Activated naive CD8-positive, alpha-beta T cell treated with anti-CD3 and anti-CD28 coated beads for 36 hours (primary cell): ENCODE data around the gene LIMCH1. TPM values are rescaled to one million over a fixed set of nuclear protein-coding genes. Genes with fewer than 3 reads are reported as not detected.

ENCODE experiments used
- DNase-seq: peaks from one replicate; pipeline ENCODE4 v3.0.0; 2021
- H3K27ac Mint-ChIP-seq: one replicate; pipeline ENCODE4 v1.8.0; 2022; ENCODE audit warnings: mild to moderate bottlenecking, moderate library complexity, mixed read lengths
- H3K27me3 Mint-ChIP-seq: one replicate; pipeline ENCODE4 v1.8.0; 2022; ENCODE audit warnings: mild to moderate bottlenecking, mixed read lengths
- H3K36me3 Mint-ChIP-seq: one replicate; pipeline ENCODE4 v1.8.0; 2021; ENCODE audit warnings: mild to moderate bottlenecking, mixed read lengths
- H3K4me1 Mint-ChIP-seq: one replicate; pipeline ENCODE4 v1.8.0; 2021; ENCODE audit warnings: mixed read lengths
- H3K4me3 Mint-ChIP-seq: one replicate; pipeline ENCODE4 v1.8.0; 2022; ENCODE audit warnings: mild to moderate bottlenecking, moderate library complexity, mixed read lengths
- H3K9me3 Mint-ChIP-seq: one replicate; pipeline ENCODE4 v1.8.0; 2022; ENCODE audit warnings: mixed read lengths
- total RNA-seq, 2 experiments: library from RNA; stranded (reverse); gene quantifications; one replicate each; pipeline ENCODE4 v1.2.3, GENCODE V29; 2021

The LIMCH1 gene
- total RNA-seq, 2 experiments from 2014 or later: not detected

DNA sequence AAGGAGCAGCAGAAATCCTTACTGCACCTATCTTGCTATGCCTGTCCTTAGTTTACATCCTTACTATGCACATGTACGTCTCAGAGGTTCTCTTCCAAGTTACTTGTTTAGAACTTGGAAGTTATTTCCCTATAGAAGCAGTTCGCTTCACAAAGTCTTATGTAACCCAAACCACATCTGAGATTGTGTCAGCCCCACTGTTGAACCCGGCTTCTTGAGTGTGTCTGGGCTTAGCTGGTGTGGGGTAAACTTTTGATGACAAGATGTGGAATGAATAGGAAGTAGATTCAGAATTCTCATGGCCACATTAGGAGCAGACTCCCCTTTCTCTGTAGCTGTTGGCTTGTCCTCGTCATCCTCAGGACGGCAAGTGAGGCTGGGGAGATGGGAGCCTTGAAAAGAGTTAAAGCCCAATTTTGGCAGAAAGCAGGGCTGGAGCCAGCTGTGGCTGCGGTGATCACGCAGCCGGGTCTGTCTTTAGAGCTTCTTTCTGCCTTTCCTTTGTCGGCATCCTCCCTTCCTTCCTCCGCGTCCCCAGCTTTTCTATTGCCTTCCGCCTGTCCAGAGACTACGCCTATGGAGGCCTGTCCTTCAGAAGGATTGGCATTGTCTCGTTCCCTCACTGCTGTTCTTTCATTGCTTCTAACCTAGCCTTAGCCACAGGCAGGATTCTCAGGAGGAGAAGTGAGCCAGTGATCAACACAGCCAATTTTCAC is 23.0 kb upstream of the LIMCH1 start:
- Mint-ChIP-seq H3K27me3 (peaks cover 3% of the 10 kb centered on the region), H3K4me3 (no peak overlapping the region)

DNA sequence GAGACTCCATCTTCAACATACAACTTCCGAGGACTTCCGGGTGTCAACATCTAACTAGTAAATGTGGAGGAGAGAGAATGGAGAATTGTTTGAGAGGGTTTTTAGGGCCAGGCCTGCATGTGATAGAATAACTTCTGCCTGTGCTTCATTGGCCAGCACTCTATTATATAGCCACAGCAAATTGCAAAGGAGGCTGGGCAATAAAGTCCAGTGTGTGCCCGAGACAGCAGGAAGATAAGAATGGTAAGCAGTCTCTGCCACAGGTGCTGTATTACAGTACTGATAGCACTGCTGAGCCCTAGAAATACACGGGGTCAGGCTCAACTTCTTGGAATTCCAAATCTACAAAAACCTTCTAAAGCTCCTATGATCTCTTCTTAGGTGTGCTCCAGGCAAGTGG is 20.8 kb upstream of the LIMCH1 start:
- Mint-ChIP-seq H3K36me3 (no peaks in the 10 kb centered on the region), H3K9me3 (no peaks in the 10 kb centered on the region), H3K4me1 (no peaks in the 10 kb centered on the region), H3K27me3 (no peaks in the 10 kb centered on the region), H3K27ac (no peak overlapping the region), H3K4me3 (no peak overlapping the region)
- DNase-seq: no peak

More for the DNA sequence above, 23.0 kb upstream of the LIMCH1 start:
- no peak for DNase-seq
- Mint-ChIP-seq H3K4me1 (no peaks in the 10 kb centered on the region), H3K9me3 (no peaks in the 10 kb centered on the region), H3K27ac (no peak overlapping the region), H3K36me3 (no peaks in the 10 kb centered on the region)

DNA sequence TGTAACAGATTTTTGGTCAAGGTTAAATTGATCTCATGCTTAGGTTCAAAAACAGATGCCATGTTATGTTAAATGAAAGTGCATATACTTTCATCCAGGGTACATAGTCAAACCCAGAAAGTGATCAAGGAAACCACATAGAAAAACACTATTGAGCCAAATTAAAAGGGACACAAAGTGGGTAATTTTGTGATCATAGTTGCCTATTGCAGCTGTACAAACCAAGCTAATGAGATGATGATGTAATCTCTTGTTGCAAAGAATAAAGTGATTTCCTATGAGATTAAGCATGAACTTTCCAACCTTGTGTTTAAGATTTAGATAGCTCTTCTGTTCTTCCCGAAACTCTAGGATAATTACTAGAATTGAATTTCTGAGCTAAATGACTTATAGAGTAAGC is 20.2 kb upstream of the LIMCH1 start:
- H3K27ac Mint-ChIP-seq: no peak overlapping the region

DNA sequence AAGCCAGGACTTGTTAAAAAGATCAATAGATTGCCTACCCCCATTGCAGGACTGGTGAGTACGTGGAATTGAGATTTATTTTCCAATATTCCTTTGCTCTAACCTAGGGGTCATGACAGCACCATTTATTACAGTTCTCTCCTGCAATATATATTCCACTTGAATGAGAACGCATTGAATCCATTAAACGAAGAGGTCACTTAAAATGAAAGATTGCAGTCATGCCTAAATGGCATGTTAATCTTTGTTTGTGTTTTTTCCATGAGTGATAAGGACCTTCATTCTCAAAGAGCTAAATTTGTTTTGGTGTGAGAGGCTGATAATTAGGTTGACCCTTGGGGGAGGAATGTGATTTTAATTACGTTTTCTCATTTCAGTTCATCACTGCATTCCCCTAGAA is 13.5 kb upstream of the LIMCH1 start:
- no peak for DNase-seq
- Mint-ChIP-seq H3K4me1 (no peaks in the 10 kb centered on the region), H3K36me3 (no peaks in the 10 kb centered on the region), H3K9me3 (no peaks in the 10 kb centered on the region), H3K4me3 (no peak overlapping the region), H3K27ac (no peak overlapping the region), H3K27me3 (no peaks in the 10 kb centered on the region)

More for the DNA sequence above, 20.2 kb upstream of the LIMCH1 start:
- H3K4me3 Mint-ChIP-seq: no peak overlapping the region
- H3K36me3 Mint-ChIP-seq: no peaks in the 10 kb centered on the region
- H3K9me3 Mint-ChIP-seq: no peaks in the 10 kb centered on the region
- H3K4me1 Mint-ChIP-seq: no peaks in the 10 kb centered on the region
- no peaks in the 10 kb centered on the region for H3K27me3 Mint-ChIP-seq
- DNase-seq: no peak

DNA sequence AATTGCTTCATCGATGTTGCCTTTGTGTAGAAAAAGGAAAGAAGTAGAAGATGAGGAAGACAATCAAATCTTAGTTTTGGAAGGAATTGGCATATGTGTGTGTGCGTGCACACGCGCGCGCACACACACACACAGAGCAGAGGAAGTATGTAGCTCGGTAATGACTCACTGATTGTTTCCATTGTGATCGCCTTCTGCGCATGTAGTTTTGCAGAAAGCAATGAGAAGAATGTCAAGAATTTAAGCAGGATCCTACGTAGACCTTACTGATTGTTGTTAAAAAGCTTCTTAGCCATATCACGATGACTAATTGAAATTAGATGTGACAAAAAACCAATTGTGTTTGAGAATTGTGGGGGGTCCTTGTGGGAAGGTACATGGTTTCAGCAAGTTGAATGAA is 12.8 kb upstream of the LIMCH1 start:
- Mint-ChIP-seq H3K36me3 (no peaks in the 10 kb centered on the region), H3K27ac (no peak overlapping the region), H3K27me3 (no peaks in the 10 kb centered on the region), H3K4me3 (no peak overlapping the region), H3K9me3 (no peaks in the 10 kb centered on the region), H3K4me1 (no peaks in the 10 kb centered on the region)
- no peak for DNase-seq

DNA sequence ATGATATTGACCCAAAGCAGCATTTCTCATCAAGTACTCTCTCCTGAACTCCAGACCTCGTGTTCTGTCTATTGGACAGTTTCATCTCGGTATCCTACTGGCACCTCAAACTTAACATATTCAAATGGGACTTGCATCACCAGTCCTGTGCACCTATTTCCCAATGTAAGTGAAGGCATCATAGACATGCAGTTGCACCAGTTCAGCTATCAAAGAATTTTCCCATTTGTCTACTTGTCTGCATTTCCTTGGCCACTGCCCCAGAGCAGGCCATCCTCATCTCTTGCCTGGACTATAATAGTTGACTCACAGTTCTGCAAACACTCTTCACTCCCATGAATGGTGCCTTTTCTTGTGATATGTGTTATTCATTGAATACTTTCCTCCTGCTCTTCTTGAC is 11.3 kb upstream of the LIMCH1 start:
- Mint-ChIP-seq H3K27ac (no peak overlapping the region), H3K4me3 (no peak overlapping the region), H3K4me1 (no peaks in the 10 kb centered on the region), H3K27me3 (no peaks in the 10 kb centered on the region), H3K9me3 (no peaks in the 10 kb centered on the region), H3K36me3 (no peaks in the 10 kb centered on the region)
- no peak for DNase-seq

DNA sequence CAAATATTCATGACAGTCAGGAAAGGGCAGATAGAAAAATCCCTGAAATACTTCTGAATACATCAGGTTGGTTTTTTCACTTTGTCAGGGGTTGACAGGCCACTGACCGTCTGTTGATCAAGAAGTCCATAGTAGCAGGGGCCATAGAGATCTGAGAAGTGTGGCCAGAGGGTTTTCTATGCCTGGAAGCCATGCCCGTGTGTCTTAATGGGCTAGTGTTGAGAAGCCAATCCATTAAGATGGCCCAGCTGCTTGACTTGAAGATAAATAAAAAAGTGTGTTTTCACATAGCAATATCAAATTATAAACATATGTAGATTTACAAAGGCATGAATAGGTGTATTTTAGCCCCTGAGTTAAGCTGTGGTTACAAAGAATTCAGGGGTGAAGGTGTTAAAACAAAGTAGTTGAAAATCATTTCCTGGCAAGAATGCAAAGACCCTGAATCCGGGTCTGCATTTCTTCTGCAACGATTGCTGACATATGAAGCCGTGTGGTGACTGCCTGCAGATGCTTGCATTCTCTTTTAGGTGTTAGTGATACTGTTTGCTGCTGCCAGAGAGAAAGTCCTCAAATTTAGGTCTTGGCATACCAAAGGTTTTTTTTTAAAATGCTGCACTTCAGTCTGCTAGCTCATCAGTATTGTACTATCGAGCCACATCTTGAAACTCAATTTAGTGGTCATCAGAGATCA is 9.3 kb upstream of the LIMCH1 start:
- Mint-ChIP-seq H3K4me3 (no peak overlapping the region), H3K27ac (no peak overlapping the region), H3K4me1 (no peaks in the 10 kb centered on the region), H3K9me3 (no peaks in the 10 kb centered on the region), H3K27me3 (no peaks in the 10 kb centered on the region), H3K36me3 (no peaks in the 10 kb centered on the region)
- no peak for DNase-seq

DNA sequence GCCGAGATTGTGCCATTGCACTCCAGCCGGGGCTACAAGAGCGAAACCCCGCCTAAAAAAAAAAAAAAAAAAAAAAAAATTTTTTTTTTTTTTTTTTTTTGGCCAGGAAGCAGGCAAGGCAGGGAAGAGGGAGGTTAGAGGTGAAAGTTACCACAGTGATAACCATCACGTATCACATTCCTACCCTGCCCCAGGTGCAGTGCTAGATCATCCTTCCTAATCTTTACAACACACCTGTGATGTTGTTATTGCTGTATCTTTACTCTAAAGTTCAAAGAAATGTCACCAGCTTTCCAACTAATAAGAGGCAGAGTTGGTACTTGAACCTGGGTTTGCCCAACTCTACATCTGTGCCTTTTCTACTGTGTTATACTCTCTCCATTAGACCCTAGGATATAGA is 7.2 kb upstream of the LIMCH1 start:
- H3K27ac Mint-ChIP-seq: no peak overlapping the region
- H3K4me3 Mint-ChIP-seq: no peak overlapping the region
- no peak for DNase-seq
- H3K27me3 Mint-ChIP-seq: no peaks in the 10 kb centered on the region
- no peaks in the 10 kb centered on the region for H3K9me3 Mint-ChIP-seq
- no peaks in the 10 kb centered on the region for H3K36me3 Mint-ChIP-seq
- H3K4me1 Mint-ChIP-seq: no peaks in the 10 kb centered on the region

DNA sequence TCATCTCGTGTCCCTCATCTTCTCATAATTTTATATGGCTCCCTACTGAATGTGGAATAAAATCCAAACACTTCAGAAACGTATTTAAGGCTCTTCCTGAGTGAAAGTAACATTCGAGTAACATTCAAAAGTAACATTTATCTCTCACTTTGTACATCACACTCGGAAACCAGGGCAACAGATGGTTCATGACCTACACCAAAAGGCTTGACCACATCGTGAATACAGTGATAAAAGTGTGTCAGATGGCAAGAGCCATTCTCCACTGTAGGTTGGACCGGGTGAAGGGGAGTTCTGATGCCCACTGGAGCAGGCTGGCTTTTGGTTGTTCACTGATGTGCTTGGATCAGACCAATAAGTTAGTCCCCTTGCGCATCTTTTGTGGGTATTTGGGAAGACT is 5.6 kb upstream of the LIMCH1 start:
- no peaks in the 10 kb centered on the region for H3K36me3 Mint-ChIP-seq
- H3K4me1 Mint-ChIP-seq: no peaks in the 10 kb centered on the region
- H3K27ac Mint-ChIP-seq: no peak overlapping the region
- H3K9me3 Mint-ChIP-seq: no peaks in the 10 kb centered on the region
- no peak overlapping the region for H3K4me3 Mint-ChIP-seq
- no peaks in the 10 kb centered on the region for H3K27me3 Mint-ChIP-seq
- no peak for DNase-seq

DNA sequence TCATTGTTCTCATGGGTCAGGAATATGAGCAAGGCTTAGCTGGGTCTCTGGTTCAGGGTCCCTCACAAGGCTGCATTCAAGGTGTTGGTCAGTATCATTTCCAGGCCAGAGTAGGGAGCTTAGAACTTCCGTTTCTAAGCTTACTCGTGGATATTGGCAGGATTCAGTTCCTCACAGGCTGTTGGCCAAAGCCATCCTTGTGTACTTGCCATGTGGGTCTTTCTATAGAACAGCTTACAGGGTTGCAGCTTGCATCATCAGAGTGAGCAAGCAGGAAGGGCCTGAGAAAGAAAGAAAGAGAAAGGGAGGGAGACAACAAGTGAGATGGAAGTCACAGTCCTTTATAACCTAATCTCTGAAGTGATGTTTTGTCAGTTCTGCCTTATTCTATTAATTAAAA is 5.1 kb upstream of the LIMCH1 start:
- Mint-ChIP-seq H3K9me3 (no peaks in the 10 kb centered on the region), H3K4me1 (no peaks in the 10 kb centered on the region), H3K27ac (no peak overlapping the region), H3K27me3 (no peaks in the 10 kb centered on the region), H3K4me3 (no peak overlapping the region), H3K36me3 (no peaks in the 10 kb centered on the region)
- no peak for DNase-seq

DNA sequence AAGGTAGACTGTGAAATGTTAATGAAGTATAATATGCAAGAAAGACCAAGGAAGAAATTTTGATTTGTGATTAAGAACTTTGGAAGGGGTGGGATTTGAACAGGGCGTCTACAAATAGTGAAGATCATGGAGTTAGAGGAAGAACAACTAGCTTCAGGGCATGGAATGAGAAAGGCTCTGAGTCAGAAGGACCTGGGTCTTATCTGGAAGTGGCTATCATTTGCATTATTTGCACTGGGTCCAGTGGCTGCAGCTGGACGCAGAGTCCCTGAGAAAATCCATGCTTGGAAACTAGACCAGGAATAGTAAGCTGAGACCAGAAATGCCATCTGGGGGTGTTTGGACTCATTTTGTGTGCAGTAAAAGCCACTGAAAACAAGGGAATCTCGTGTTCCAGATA is 4.3 kb upstream of the LIMCH1 start:
- no peaks in the 10 kb centered on the region for H3K36me3 Mint-ChIP-seq
- H3K27me3 Mint-ChIP-seq: no peaks in the 10 kb centered on the region
- H3K4me1 Mint-ChIP-seq: no peaks in the 10 kb centered on the region
- H3K4me3 Mint-ChIP-seq: no peak overlapping the region
- DNase-seq: no peak
- no peaks in the 10 kb centered on the region for H3K9me3 Mint-ChIP-seq
- no peak overlapping the region for H3K27ac Mint-ChIP-seq

DNA sequence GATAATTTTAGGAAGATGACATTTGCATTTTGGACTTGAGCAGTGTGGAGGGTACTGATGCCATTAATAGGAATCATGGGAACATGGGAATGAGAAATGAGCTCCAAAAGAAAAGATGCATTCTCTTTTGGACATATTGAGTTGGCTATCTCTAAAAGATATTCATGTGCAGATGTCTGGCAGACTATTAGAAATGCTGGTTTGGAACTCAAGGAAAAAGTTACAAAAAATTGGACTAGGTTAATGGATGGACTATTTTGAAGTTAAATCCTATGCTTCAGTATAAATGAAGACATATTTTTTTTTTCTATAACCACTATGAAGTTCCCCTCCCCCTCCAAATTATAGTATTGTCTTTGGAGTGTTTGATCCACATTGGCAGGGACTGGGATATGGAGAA is 3.6 kb upstream of the LIMCH1 start:
- Mint-ChIP-seq H3K4me3 (no peak overlapping the region), H3K4me1 (no peaks in the 10 kb centered on the region), H3K36me3 (no peaks in the 10 kb centered on the region), H3K27ac (no peak overlapping the region), H3K9me3 (no peaks in the 10 kb centered on the region), H3K27me3 (no peaks in the 10 kb centered on the region)
- no peak for DNase-seq

DNA sequence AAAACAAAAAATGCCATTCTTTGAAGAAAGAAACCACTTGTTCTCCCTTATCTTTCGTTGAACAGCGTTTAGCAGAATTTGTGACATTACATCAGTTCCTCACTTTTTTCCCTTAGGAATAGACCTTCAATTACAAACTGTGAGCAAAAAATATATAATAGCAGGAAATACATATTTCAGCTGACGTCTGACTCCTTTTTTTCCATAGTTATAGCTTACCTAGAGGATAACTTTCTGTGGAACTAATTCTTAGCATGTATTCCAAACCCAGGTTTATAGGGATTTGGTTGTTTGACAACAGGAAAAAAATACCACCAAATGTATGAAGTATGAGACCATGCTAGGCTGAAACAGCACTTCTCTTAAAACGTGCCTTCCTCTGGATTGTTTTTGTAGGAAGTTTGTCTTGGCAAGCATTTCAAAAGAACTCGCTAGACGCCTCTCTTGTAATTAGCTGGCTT is 2.0 kb upstream of the LIMCH1 start:
- no peaks in the 10 kb centered on the region for H3K36me3 Mint-ChIP-seq
- H3K27me3 Mint-ChIP-seq: no peaks in the 10 kb centered on the region
- no peaks in the 10 kb centered on the region for H3K9me3 Mint-ChIP-seq
- no peak for DNase-seq
- no peak overlapping the region for H3K4me3 Mint-ChIP-seq
- H3K4me1 Mint-ChIP-seq: no peaks in the 10 kb centered on the region
- no peak overlapping the region for H3K27ac Mint-ChIP-seq

DNA sequence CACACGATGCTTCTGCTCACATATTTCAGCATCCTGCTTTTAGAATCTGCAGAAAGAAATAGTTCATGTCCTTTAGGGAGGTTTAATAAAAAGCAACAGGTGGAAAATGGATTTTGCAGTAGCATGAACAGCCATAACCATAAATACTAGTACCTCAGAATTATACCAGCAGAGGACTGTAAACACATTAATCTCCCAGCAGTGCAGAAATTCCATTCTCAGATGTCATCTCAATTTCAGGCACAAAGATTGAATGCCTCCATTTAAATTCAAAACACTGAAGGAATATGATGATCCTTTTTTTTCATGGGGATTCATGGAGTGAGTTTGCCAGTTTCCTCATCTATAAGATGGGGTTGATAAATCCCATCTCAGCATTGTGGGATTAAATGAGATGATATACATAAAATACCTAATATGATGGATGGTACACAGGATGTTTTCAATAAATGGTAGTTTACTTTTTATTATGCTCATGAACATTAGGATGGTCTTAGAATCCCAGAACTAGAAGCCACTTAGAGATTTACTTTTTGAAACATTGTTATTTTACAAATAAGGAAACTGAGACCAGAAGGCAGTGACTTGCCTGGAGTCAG is 566 bp upstream of the LIMCH1 start:
- H3K27ac Mint-ChIP-seq: no peak overlapping the region
- H3K4me3 Mint-ChIP-seq: no peak overlapping the region
- no peaks in the 10 kb centered on the region for H3K4me1 Mint-ChIP-seq
- no peaks in the 10 kb centered on the region for H3K27me3 Mint-ChIP-seq
- no peaks in the 10 kb centered on the region for H3K9me3 Mint-ChIP-seq
- no peak for DNase-seq
- H3K36me3 Mint-ChIP-seq: no peaks in the 10 kb centered on the region

DNA sequence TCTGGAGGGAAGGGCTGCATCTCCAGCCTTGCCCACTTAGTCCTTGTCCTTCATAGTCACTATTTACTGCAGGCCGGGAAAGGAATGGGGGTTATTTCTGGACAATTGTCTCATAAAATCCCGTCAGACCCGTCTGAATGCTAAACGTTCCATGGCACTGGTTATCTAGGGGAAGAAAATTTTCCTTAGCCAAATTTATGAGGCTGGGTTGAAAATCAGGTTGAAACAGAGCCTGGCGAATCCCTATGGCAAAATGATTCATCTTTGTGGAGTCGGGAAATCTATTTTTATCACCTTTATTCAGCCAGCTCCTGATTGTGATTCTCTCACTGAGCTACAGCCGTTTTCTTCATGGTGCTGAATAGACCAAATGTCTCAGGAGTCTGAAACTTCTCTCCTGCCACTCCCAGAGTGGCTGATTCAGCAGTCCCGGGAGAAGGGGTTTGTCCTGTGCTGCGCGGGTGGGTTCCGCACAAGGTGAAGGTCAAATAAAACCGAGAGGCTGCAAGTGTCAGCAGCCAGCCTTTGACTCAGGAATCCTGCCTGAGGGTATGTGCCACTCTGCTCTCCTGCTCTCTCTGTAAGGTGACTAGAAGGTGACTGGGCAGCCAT is 1.0 kb downstream of the LIMCH1 start:
- Mint-ChIP-seq H3K36me3 (no peaks in the 10 kb centered on the region), H3K27ac (no peak overlapping the region), H3K4me3 (no peak overlapping the region), H3K4me1 (no peaks in the 10 kb centered on the region), H3K9me3 (no peaks in the 10 kb centered on the region), H3K27me3 (no peaks in the 10 kb centered on the region)
- no peak for DNase-seq
